ENCODE results near the gene EFEMP2. TPM values are rescaled to one million over a fixed set of nuclear protein-coding genes. Genes with fewer than 3 reads are reported as not detected.

The EFEMP2 gene
- total RNA-seq, 3 donors from 2014 or later (not counting 1 experiment from before 2014, with no cell fraction given) = 6.1 to 13.0 (median 9.8) TPM

DNA sequence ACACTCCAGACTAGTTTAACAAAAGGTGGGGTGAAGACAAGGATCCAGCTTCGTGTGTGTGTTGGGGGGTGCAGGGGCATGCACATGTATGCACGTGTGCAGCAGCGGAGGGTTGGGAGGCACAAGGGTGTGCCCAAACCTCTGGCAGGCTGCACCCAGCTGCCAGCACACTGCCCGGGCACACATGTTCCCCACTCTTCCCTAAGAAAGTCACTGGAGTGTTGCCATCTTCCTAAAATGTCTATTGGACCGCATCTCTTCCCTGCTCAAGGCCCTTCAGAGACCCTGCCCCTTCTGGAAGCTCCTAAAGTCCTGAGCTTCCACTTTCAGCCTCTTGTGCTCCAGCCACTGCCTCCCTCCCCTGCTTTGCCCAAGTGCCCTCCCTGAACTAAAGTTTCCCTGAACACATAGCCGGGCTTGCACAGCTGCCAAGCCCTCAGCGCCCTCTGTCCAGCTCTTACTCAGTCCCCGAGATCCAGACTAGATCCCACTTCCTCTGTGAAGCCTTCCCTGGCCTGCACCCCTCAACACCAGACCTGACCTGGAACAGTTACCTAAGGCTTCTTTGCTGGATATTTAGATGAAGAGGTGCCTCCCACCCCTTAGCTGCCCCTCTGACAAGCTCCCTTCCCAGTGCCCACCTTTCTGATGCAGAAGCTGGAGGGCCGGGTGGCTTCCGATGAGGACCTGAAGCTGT is 20.6 kb downstream of the EFEMP2 start:
- H3K4me1 Mint-ChIP-seq = peaks cover 30 to 39% of the 10 kb centered on the region in 2 donors
- no peak for ATAC-seq
- TF ChIP-seq, protein P1, sequence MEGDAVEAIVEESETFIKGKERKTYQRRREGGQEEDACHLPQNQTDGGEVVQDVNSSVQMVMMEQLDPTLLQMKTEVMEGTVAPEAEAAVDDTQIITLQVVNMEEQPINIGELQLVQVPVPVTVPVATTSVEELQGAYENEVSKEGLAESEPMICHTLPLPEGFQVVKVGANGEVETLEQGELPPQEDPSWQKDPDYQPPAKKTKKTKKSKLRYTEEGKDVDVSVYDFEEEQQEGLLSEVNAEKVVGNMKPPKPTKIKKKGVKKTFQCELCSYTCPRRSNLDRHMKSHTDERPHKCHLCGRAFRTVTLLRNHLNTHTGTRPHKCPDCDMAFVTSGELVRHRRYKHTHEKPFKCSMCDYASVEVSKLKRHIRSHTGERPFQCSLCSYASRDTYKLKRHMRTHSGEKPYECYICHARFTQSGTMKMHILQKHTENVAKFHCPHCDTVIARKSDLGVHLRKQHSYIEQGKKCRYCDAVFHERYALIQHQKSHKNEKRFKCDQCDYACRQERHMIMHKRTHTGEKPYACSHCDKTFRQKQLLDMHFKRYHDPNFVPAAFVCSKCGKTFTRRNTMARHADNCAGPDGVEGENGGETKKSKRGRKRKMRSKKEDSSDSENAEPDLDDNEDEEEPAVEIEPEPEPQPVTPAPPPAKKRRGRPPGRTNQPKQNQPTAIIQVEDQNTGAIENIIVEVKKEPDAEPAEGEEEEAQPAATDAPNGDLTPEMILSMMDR (IDR thresholded peaks at IDR 0.05) = no peak
- Histone ChIP-seq H3K9me3 (ENCODE audit: control insufficient read depth, insufficient read depth, low read length) (peaks cover 4% of the 10 kb centered on the region), H3K4me3 (ENCODE audit: low read length) (no peak overlapping the region), H3K27me3 (ENCODE audit: control insufficient read depth, insufficient read depth, low read length) (no peaks in the 10 kb centered on the region), H3K36me3 (ENCODE audit: control insufficient read depth, insufficient read depth, low read length) (peaks cover 54% of the 10 kb centered on the region), H3K4me1 (ENCODE audit: control insufficient read depth, insufficient read depth, low read length) (peaks cover 32% of the 10 kb centered on the region), H3K27ac (ENCODE audit: low read length) (no peak overlapping the region)
- WGBS (ENCODE audit: insufficient coverage) = 97% methylated on average over 10 of the region's 10 CpGs
- no peaks in the 10 kb centered on the region for H3K9me3 Mint-ChIP-seq
- peaks cover 7% of the 10 kb centered on the region for H3K36me3 Mint-ChIP-seq
- peak overlapping the region in 1 of 2 donors; percentile 63 for H3K27ac Mint-ChIP-seq
- H3K4me3 Mint-ChIP-seq = no peak overlapping the region
- H3K27me3 Mint-ChIP-seq (ENCODE audit: low read depth in 2 of 2) = no peaks in the 10 kb centered on the region
- peak in 1 of 2 donors; percentile 13 for DNase-seq
- intact Hi-C loops (cut with micrococcal nuclease) = no loop called here

DNA sequence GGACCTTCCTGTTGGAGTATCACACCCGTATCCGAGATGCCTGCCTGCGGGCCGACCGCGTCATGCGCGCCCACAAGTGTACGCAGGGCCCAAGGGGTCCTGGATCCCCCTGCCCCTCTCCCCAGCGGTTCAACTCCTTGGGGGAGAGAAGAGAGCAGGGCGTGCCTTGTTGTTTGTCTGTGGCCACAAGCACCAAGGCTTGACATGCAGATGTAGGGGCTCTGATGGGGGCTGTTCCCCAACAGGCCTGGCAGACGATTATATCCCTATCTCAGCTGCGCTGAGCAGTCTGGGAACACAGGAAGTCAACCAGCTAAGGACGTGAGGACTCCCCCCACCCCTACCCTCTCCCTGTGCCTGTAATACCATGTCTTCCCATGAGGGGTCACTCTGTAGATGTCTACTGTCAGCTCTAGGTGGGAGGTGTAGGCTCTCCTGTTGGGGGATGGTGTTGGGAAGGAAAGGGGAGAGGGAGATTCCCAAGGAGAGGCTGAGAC is 21.5 kb downstream of the EFEMP2 start:
- H3K4me1 Mint-ChIP-seq = peaks cover 22 to 31% of the 10 kb centered on the region in 2 donors
- intact Hi-C loops (cut with micrococcal nuclease) = no loop called here
- no peak overlapping the region for H3K27ac ChIP-seq (ENCODE audit: low read length)
- peaks cover 4% of the 10 kb centered on the region for H3K9me3 ChIP-seq (ENCODE audit: control insufficient read depth, insufficient read depth, low read length)
- H3K27me3 ChIP-seq (ENCODE audit: control insufficient read depth, insufficient read depth, low read length) = no peaks in the 10 kb centered on the region
- H3K9me3 Mint-ChIP-seq = no peaks in the 10 kb centered on the region
- H3K4me3 ChIP-seq (ENCODE audit: low read length) = no peak overlapping the region
- H3K36me3 ChIP-seq (ENCODE audit: control insufficient read depth, insufficient read depth, low read length) = peaks cover 53% of the 10 kb centered on the region
- TF ChIP-seq, protein P1 (IDR thresholded peaks at IDR 0.05) = no peak
- H3K27ac Mint-ChIP-seq = no peak overlapping the region
- no peaks in the 10 kb centered on the region for H3K27me3 Mint-ChIP-seq (ENCODE audit: low read depth in 2 of 2)
- 94% methylated on average over 13 of the region's 14 CpGs for WGBS (ENCODE audit: insufficient coverage)
- peaks cover 25% of the 10 kb centered on the region for H3K4me1 ChIP-seq (ENCODE audit: control insufficient read depth, insufficient read depth, low read length)
- peaks cover 7% of the 10 kb centered on the region for H3K36me3 Mint-ChIP-seq
- no peak overlapping the region for H3K4me3 Mint-ChIP-seq
- DNase-seq = peak in 1 of 2 donors; percentile 26
- no peak for ATAC-seq

DNA sequence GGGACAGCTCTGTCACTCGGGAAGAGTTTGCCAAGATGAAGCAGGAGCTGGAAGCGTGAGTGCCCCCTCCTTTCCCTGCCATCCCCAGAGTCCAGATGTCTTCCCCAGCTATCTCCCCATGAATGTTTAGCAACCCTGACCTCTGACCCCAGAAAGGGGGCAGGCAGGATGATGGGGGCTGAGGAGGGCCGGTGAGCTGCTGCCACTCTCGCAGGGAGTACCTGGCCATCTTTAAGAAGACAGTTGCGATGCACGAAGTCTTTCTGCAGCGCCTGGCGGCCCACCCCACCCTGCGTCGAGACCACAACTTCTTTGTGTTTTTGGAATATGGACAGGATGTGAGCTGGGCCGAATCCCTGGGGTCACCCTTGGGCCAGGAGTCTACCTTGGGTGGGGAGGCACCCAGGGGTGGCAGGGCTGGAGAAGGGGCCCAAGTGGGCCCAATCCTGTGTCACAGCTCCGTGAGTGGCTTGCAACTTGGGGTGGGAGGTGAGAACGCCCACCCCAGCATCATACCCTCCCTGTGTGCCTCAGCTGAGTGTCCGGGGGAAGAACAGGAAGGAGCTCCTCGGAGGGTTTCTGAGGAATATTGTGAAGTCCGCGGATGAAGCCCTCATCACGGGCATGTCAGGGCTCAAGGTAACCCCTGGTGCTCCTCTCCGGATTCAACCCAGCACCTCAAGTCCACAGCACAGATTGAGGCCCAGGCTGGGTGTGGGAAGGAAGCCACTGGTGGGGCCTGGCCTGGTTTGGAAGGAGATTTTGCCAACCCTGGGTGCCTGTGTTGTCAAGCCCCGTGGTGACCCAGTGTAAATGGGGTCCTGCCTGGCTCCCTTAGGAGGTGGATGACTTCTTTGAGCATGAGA is 22.1 kb downstream of the EFEMP2 start:
- Histone ChIP-seq H3K4me3 (ENCODE audit: low read length) (no peak overlapping the region), H3K4me1 (ENCODE audit: control insufficient read depth, insufficient read depth, low read length) (peaks cover 18% of the 10 kb centered on the region), H3K27me3 (ENCODE audit: control insufficient read depth, insufficient read depth, low read length) (no peaks in the 10 kb centered on the region), H3K9me3 (ENCODE audit: control insufficient read depth, insufficient read depth, low read length) (peaks cover 4% of the 10 kb centered on the region), H3K36me3 (ENCODE audit: control insufficient read depth, insufficient read depth, low read length) (peaks cover 46% of the 10 kb centered on the region), H3K27ac (ENCODE audit: low read length) (no peak overlapping the region)
- H3K27ac Mint-ChIP-seq = no peak overlapping the region
- DNase-seq (peak in 1 of 2 donors; percentile 14), ATAC-seq (no peak)
- TF ChIP-seq, protein P1 (IDR thresholded peaks at IDR 0.05) = no peak
- 92% methylated on average over 19 of the region's 20 CpGs for WGBS (ENCODE audit: insufficient coverage)
- intact Hi-C loops (cut with micrococcal nuclease) = no loop called here
- peaks cover 7% of the 10 kb centered on the region for H3K36me3 Mint-ChIP-seq
- H3K4me3 Mint-ChIP-seq = no peak overlapping the region
- no peaks in the 10 kb centered on the region for H3K9me3 Mint-ChIP-seq
- H3K27me3 Mint-ChIP-seq (ENCODE audit: low read depth in 2 of 2) = no peaks in the 10 kb centered on the region
- peaks cover 17 to 28% of the 10 kb centered on the region in 2 donors for H3K4me1 Mint-ChIP-seq

All from natural killer cell (primary cell).